ENCODE measurements around the gene CTTNBP2.

- TF ChIP-seq, protein P1, sequence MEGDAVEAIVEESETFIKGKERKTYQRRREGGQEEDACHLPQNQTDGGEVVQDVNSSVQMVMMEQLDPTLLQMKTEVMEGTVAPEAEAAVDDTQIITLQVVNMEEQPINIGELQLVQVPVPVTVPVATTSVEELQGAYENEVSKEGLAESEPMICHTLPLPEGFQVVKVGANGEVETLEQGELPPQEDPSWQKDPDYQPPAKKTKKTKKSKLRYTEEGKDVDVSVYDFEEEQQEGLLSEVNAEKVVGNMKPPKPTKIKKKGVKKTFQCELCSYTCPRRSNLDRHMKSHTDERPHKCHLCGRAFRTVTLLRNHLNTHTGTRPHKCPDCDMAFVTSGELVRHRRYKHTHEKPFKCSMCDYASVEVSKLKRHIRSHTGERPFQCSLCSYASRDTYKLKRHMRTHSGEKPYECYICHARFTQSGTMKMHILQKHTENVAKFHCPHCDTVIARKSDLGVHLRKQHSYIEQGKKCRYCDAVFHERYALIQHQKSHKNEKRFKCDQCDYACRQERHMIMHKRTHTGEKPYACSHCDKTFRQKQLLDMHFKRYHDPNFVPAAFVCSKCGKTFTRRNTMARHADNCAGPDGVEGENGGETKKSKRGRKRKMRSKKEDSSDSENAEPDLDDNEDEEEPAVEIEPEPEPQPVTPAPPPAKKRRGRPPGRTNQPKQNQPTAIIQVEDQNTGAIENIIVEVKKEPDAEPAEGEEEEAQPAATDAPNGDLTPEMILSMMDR (IDR thresholded peaks at IDR 0.05) = no peak
- no peak for TF ChIP-seq EZH2 (IDR thresholded peaks at IDR 0.05; ENCODE audit: borderline replicate concordance, insufficient read depth, low read depth, low read length, poor library complexity, severe bottlenecking)
Measured at GRCh38 chr7:117806011-117806410, 67.2 kb downstream of the CTTNBP2 start.
